HCT116 (cell line): ENCODE results near the gene ADIPOR2. TPM values are rescaled to one million over a fixed set of nuclear protein-coding genes. Genes with fewer than 3 reads are reported as not detected.

Source experiments
- ATAC-seq: fragments of 200-7000 bp; cut with Tn5 transposase; 2 replicates; pipeline ENCODE4 v1.9.1; 2020; ENCODE audit warnings: mild to moderate bottlenecking, moderate library complexity
- BruUV-seq: library from RNA; stranded (reverse); fragments of 400-500 nt; replicated peaks from 2 replicates; lab custom pipeline; 2021; lab: Mats Ljungman, UMichigan
- CTCF ChIA-PET: fragments of 300-600 bp; sonication (Branson Sonifier 250); formaldehyde crosslinking; loops from one replicate; lab custom pipeline; 2021; ENCODE audit warnings: antibody characterized with exemption; lab: Charles Lee
- POLR2A ChIA-PET: fragments of 300-600, 350-600 bp; sonication (Branson Sonifier 250); formaldehyde crosslinking; loops from one replicate; lab custom pipeline; 2021; ENCODE audit warnings: antibody characterized with exemption; lab: Charles Lee
- RAD21 ChIA-PET, 2 experiments: fragments of 300-600 bp; sonication (Branson Sonifier 250); formaldehyde crosslinking; loops; one replicate each; lab custom pipeline; 2023; ENCODE audit warnings: low total read pairs in 2 of 2; ENCODE audit not compliant: uncharacterized antibody in 2 of 2, unreplicated experiment in 2 of 2, low non-redundant PET in 1 of 2; lab: Charles Lee
- DNase-seq: peaks from one replicate; pipeline ENCODE4 v3.0.0-alpha.2; 2010; ENCODE audit warnings: low read depth, low spot score
- H2AFZ ChIP-seq: fragments of 200-600 bp; shearing (Covaris generic), sonication (generic); 2 replicates; pipeline ENCODE4 v1.6.1; 2017; ENCODE audit warnings: low read depth, mixed run types, mixed read lengths, antibody characterized with exemption, low read length; ENCODE audit not compliant: poor library complexity, severe bottlenecking
- H3K27ac ChIP-seq: 2 replicates; pipeline ENCODE4 v1.5.1; 2012; ENCODE audit warnings: low read depth, low read length
- H3K27me3 ChIP-seq: fragments of 200-600 bp; sonication (generic); 2 replicates; pipeline ENCODE4 v1.6.1; 2016; ENCODE audit warnings: mixed run types, low read length, mixed read lengths; ENCODE audit not compliant: insufficient read depth
- H3K36me3 ChIP-seq, 2 experiments: fragments of 200-500 bp in 1 of 2; fragments of 200-600 bp in 1 of 2; sonication (Bioruptor generic) in 1 of 2; sonication (generic) in 1 of 2; 2 replicates each; pipeline versions ENCODE4 v1.5.1 to v1.6.1; 2014 to 2016; ENCODE audit warnings: low read length in 2 of 2, inconsistent platforms in 1 of 2, mixed read lengths in 1 of 2, mixed run types in 1 of 2; ENCODE audit not compliant: insufficient read depth in 2 of 2, control insufficient read depth in 1 of 2
- H3K4me1 ChIP-seq, 2 experiments: fragments of 200-600 bp in 1 of 2; sonication (generic) in 1 of 2; 2 replicates each; pipeline versions ENCODE4 v1.5.1 to v1.6.1; 2012 to 2017; ENCODE audit warnings: low read length in 2 of 2, inconsistent platforms in 1 of 2, mild to moderate bottlenecking in 1 of 2, mixed read lengths in 1 of 2, mixed run types in 1 of 2, moderate library complexity in 1 of 2; ENCODE audit not compliant: insufficient read depth in 2 of 2, control insufficient read depth in 1 of 2
- H3K4me2 ChIP-seq: fragments of 200-600 bp; sonication (generic); 2 replicates; pipeline ENCODE4 v1.6.1; 2017; ENCODE audit warnings: mixed run types, low read length, mixed read lengths
- H3K4me3 ChIP-seq, 2 experiments: fragments of 200-600 bp in 1 of 2; sonication (generic) in 1 of 2; replicated peaks in 1 of 2; 2 replicates each; pipeline ENCODE4 v1.5.1; 2011 to 2016; ENCODE audit warnings: low read length in 2 of 2, control low read depth in 1 of 2, low read depth in 1 of 2, mild to moderate bottlenecking in 1 of 2, mixed read lengths in 1 of 2, mixed run types in 1 of 2
- H3K79me2 ChIP-seq: fragments of 200-600 bp; sonication (generic); 2 replicates; pipeline ENCODE4 v1.6.1; 2017; ENCODE audit warnings: mild to moderate bottlenecking, mixed run types, low read length, moderate library complexity, mixed read lengths; ENCODE audit not compliant: insufficient read depth
- H3K9ac ChIP-seq: fragments of 200-600 bp; sonication (generic); 2 replicates; pipeline ENCODE4 v1.6.1; 2016; ENCODE audit warnings: low read length, mixed read lengths
- H3K9me2 ChIP-seq: fragments of 200-600 bp; sonication (generic), shearing (Covaris generic); 2 replicates; pipeline ENCODE4 v1.6.1; 2017; ENCODE audit warnings: mixed run types, mild to moderate bottlenecking, moderate library complexity; ENCODE audit not compliant: insufficient read depth
- H3K9me3 ChIP-seq, 2 experiments: fragments of 200-500 bp in 1 of 2; fragments of 200-600 bp in 1 of 2; sonication (Bioruptor generic) in 1 of 2; sonication (generic) in 1 of 2; 2 replicates each; pipeline ENCODE4 v1.6.1; 2014 to 2017; ENCODE audit warnings: low read length in 2 of 2, mixed read lengths in 2 of 2, inconsistent platforms in 1 of 2, low read depth in 1 of 2, mild to moderate bottlenecking in 1 of 2, mixed run types in 1 of 2, moderate library complexity in 1 of 2; ENCODE audit not compliant: control insufficient read depth in 1 of 2, insufficient read depth in 1 of 2
- H4K20me1 ChIP-seq: fragments of 200-600 bp; sonication (generic), shearing (Covaris generic); 2 replicates; pipeline ENCODE4 v1.6.1; 2017; ENCODE audit warnings: mixed run types, mild to moderate bottlenecking, moderate library complexity; ENCODE audit not compliant: insufficient read depth
- EGR1 ChIP-seq: IDR thresholded peaks from 2 replicates; pipeline ENCODE4 v1.6.1; 2012; ENCODE audit warnings: low read depth
- EZH2 ChIP-seq: fragments of 200-600 bp; sonication (generic); IDR thresholded peaks from 2 replicates; pipeline ENCODE4 v1.6.1; 2017; ENCODE audit warnings: antibody characterized with exemption, mixed run types
- REST ChIP-seq: IDR thresholded peaks from 2 replicates; pipeline ENCODE4 v1.6.1; 2012; ENCODE audit warnings: low read depth
- SRF ChIP-seq: IDR thresholded peaks from 2 replicates; pipeline ENCODE4 v1.6.1; 2012; ENCODE audit warnings: low read depth
- TCF7L2 ChIP-seq: IDR thresholded peaks from 2 replicates; pipeline ENCODE4 v1.7.0; 2011; ENCODE audit warnings: borderline replicate concordance, inconsistent platforms; ENCODE audit not compliant: insufficient read depth, insufficient read length; ENCODE audit errors: extremely low read depth
- ZFX ChIP-seq: fragments of 450-650 bp; IDR thresholded peaks from 2 replicates; pipeline ENCODE4 v1.6.1; 2017
- ZNF274 ChIP-seq: fragments of 200-500 bp; sonication (Bioruptor generic); IDR thresholded peaks from 2 replicates; pipeline ENCODE4 v1.6.1; 2014; ENCODE audit warnings: mild to moderate bottlenecking, low read depth, low read length, inconsistent platforms
- intact Hi-C: fragments of 100-400 bp; cut with micrococcal nuclease; formaldehyde crosslinking; loops from 2 replicates; pipeline ENCODE4 v1.10.0; 2022
- total RNA-seq: library from RNA; stranded (reverse); gene quantifications from one replicate; pipeline ENCODE4 v1.2.1, GENCODE V29; 2021; ENCODE audit not compliant: unreplicated experiment

The ADIPOR2 gene
- total RNA-seq, 1 experiment from 2014 or later = 69.9 TPM

GRCh38 chr12:1793426-1794210 is 102.7 kb downstream of the ADIPOR2 start (continued):
- no peak for TF ChIP-seq REST
- no peak for TF ChIP-seq EGR1

- Histone ChIP-seq H3K36me3 (no peaks in the 10 kb centered on the region), H4K20me1 (no peaks in the 10 kb centered on the region), H2AFZ (no peak overlapping the region), H3K79me2 (no peaks in the 10 kb centered on the region), H3K27ac (no peak overlapping the region), H3K4me3 (no peak overlapping the region), H3K9me2 (no peaks in the 10 kb centered on the region), H3K9me3 (no peaks in the 10 kb centered on the region), H3K9ac (no peak overlapping the region), H3K4me2 (no peak overlapping the region), H3K27me3 (no peaks in the 10 kb centered on the region), H3K4me1 (peaks cover 3 to 20% of the 10 kb centered on the region in 2 experiments; a peak in 3 of 4 replicates)
- ATAC-seq (no peak), DNase-seq (no peak)
- RAD21 ChIA-PET = interaction anchor here in 1 of 2 experiments (1.5 kb wide), 1 partner anchor 145 kb away, joined by 5 read pairs; no protein-coding TSS in a partner anchor
- POLR2A ChIA-PET = no interaction called here
- intact Hi-C loops = loop anchor here (5.0 kb wide), 1 partner anchor 788 kb away; no protein-coding TSS in a partner anchor
- no TSS peak for BruUV-seq
- TF ChIP-seq SRF = no peak
- no peak for TF ChIP-seq ZFX
- no peak for TF ChIP-seq TCF7L2
- TF ChIP-seq ZNF274 = no peak
- no peak for TF ChIP-seq EZH2
- CTCF ChIA-PET = interaction anchor here (2.9 kb wide), 1 partner anchor 145 kb away, joined by 32 read pairs; no protein-coding TSS in a partner anchor
Observed at GRCh38 chr12:1794440-1795090, 103.7 kb downstream of the ADIPOR2 start.
